Dendritic cell treated with granulocyte-macrophage colony-stimulating factor and Interleukin-4, amounts not matched to agents 40 ng/mL and 50 ng/mL, for 4 days (primary cell): Measurements from ENCODE around the gene TMEM63A.

Experiments
- H3K27ac Mint-ChIP-seq: one replicate; pipeline ENCODE4 v1.8.0; 2022; ENCODE audit warnings: mild to moderate bottlenecking, mixed read lengths
- H3K27me3 Mint-ChIP-seq: one replicate; pipeline ENCODE4 v1.8.0; 2022; ENCODE audit warnings: mild to moderate bottlenecking, mixed read lengths
- H3K36me3 Mint-ChIP-seq: one replicate; pipeline ENCODE4 v1.8.0; 2022; ENCODE audit warnings: low read depth, mixed read lengths
- H3K4me1 Mint-ChIP-seq: one replicate; pipeline ENCODE4 v1.8.0; 2022; ENCODE audit warnings: low read depth, mixed read lengths
- H3K4me3 Mint-ChIP-seq: one replicate; pipeline ENCODE4 v1.8.0; 2022; ENCODE audit warnings: mild to moderate bottlenecking, moderate library complexity, mixed read lengths
- H3K9me3 Mint-ChIP-seq: one replicate; pipeline ENCODE4 v1.8.0; 2022; ENCODE audit warnings: mixed read lengths
- intact Hi-C: fragments of 100-400 bp; cut with micrococcal nuclease; formaldehyde crosslinking; loops from one replicate; pipeline ENCODE4 v1.15.0; 2022

Gene TMEM63A

DNA sequence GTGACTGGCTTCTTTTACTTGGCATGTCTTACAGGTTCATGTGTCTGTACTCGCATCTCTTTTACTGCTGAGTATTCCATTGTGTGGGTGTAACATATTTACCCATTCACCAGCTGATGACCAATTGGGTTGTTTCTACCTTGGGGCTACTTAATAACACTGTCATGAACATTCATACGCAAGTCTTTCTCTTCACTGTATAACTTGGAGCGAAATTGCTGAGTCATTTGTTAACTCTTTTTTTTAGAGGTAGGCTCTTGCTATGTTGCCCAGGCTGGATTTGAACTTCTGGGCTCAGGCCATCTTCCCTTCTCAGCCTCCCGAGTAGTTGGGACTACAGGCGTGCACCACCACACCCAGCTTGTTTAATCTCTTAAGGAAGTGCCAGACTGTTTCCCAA, 35.4 kb upstream of the TMEM63A start:
- no peaks in the 10 kb centered on the region for H3K27me3 Mint-ChIP-seq
- H3K27ac Mint-ChIP-seq = no peak overlapping the region
- H3K36me3 Mint-ChIP-seq = peaks cover 83% of the 10 kb centered on the region
- H3K4me3 Mint-ChIP-seq = no peak overlapping the region
- no peaks in the 10 kb centered on the region for H3K9me3 Mint-ChIP-seq
- H3K4me1 Mint-ChIP-seq = peaks cover 33% of the 10 kb centered on the region
- intact Hi-C loops = loop anchor here (10.0 kb wide), 2 partner anchors 57 to 143 kb away; partner anchors contain the start of gene SRP9

GRCh38 chr1:225917101-225917500, 34.9 kb upstream of the TMEM63A start:
- no peak overlapping the region for H3K4me3 Mint-ChIP-seq
- H3K36me3 Mint-ChIP-seq = peaks cover 80% of the 10 kb centered on the region
- intact Hi-C loops = loop anchor here (10.0 kb wide), 2 partner anchors 58 to 142 kb away; partner anchors contain the start of gene SRP9
- peaks cover 28% of the 10 kb centered on the region for H3K4me1 Mint-ChIP-seq
- H3K27ac Mint-ChIP-seq = no peak overlapping the region
- no peaks in the 10 kb centered on the region for H3K27me3 Mint-ChIP-seq
- no peaks in the 10 kb centered on the region for H3K9me3 Mint-ChIP-seq

DNA sequence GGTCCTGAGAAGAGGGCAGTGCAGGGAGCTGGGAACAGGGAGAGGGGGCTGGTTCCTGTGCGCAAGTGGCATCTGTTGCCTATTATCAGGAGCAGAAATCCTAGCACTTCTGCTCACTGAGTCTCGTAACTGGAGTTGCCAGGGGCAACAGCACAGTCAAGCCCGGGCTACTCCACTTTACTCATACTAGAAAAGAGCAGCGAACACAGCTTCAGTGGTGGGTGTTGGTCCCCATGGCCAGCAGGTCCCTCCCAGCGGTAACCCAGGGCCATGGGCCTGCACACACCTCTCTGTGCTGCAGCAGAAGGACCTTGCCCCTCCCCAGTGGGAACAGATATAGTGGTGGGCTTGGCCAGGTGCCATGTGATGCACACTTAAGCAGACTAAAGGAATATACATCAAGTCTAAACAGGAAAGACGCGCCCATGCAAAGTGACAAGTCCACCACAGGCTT, 33.4 kb upstream of the TMEM63A start:
- no peak overlapping the region for H3K27ac Mint-ChIP-seq
- no peaks in the 10 kb centered on the region for H3K9me3 Mint-ChIP-seq
- intact Hi-C loops = loop anchor here (10.0 kb wide), 2 partner anchors 59 to 141 kb away; partner anchors contain the start of gene SRP9
- peaks cover 13% of the 10 kb centered on the region for H3K4me1 Mint-ChIP-seq
- H3K27me3 Mint-ChIP-seq = peaks cover 4% of the 10 kb centered on the region
- H3K4me3 Mint-ChIP-seq = no peak overlapping the region
- peaks cover 64% of the 10 kb centered on the region for H3K36me3 Mint-ChIP-seq

- Mint-ChIP-seq H3K4me1 (peaks cover 7% of the 10 kb centered on the region), H3K27ac (no peak overlapping the region), H3K36me3 (peaks cover 58% of the 10 kb centered on the region), H3K4me3 (no peak overlapping the region), H3K27me3 (peaks cover 4% of the 10 kb centered on the region), H3K9me3 (no peaks in the 10 kb centered on the region)
- intact Hi-C loops = loop anchor here (10.0 kb wide), 2 partner anchors 60 to 140 kb away; partner anchors contain the start of gene SRP9
Measured at GRCh38 chr1:225914947-225915346, 32.8 kb upstream of the TMEM63A start.

GRCh38 chr1:225914391-225914790, 32.2 kb upstream of the TMEM63A start:
- H3K9me3 Mint-ChIP-seq = no peaks in the 10 kb centered on the region
- no peak overlapping the region for H3K27ac Mint-ChIP-seq
- H3K4me3 Mint-ChIP-seq = no peak overlapping the region
- peaks cover 4% of the 10 kb centered on the region for H3K27me3 Mint-ChIP-seq
- H3K4me1 Mint-ChIP-seq = peaks cover 1% of the 10 kb centered on the region
- H3K36me3 Mint-ChIP-seq = peaks cover 53% of the 10 kb centered on the region
- intact Hi-C loops = loop anchor here (10.0 kb wide), 2 partner anchors 60 to 140 kb away; partner anchors contain the start of gene SRP9

- Mint-ChIP-seq H3K4me1 (no peaks in the 10 kb centered on the region), H3K9me3 (no peaks in the 10 kb centered on the region), H3K4me3 (no peak overlapping the region), H3K27ac (no peak overlapping the region), H3K27me3 (peaks cover 4% of the 10 kb centered on the region), H3K36me3 (peaks cover 23% of the 10 kb centered on the region)
- intact Hi-C loops = loop anchor here (1.0 to 10.0 kb wide), 3 partner anchors 63 to 436 kb away; partner anchors contain the start of gene SRP9
Measured at GRCh38 chr1:225911191-225912130, 29.3 kb upstream of the TMEM63A start.

DNA sequence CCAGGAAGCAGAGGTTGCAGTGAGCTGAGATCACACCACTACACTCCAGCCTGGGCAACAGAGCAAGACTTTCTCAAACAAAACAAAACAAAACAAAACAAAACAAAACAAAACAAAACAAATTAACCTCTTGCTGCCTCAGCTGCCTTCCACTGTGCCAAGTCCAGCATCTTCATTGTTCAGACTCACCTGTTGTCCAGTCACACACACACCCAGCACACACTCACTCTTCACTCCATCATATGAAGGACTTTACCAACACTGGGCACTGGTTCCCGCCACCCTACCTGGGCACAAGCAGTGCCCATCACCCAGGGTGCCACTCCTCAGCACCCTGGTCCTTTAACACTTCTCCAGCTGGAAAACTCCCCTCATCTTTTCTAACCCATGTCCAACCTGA, 27.3 kb upstream of the TMEM63A start:
- H3K4me1 Mint-ChIP-seq = no peaks in the 10 kb centered on the region
- no peaks in the 10 kb centered on the region for H3K9me3 Mint-ChIP-seq
- no peak overlapping the region for H3K4me3 Mint-ChIP-seq
- no peak overlapping the region for H3K27ac Mint-ChIP-seq
- peaks cover 5% of the 10 kb centered on the region for H3K36me3 Mint-ChIP-seq
- H3K27me3 Mint-ChIP-seq = peaks cover 4% of the 10 kb centered on the region
- intact Hi-C loops = no loop called here

GRCh38 chr1:225908773-225909172, 26.6 kb upstream of the TMEM63A start:
- intact Hi-C loops = no loop called here
- Mint-ChIP-seq H3K36me3 (peaks cover 5% of the 10 kb centered on the region), H3K27ac (no peak overlapping the region), H3K4me3 (no peak overlapping the region), H3K4me1 (no peaks in the 10 kb centered on the region), H3K9me3 (no peaks in the 10 kb centered on the region), H3K27me3 (peaks cover 4% of the 10 kb centered on the region)

GRCh38 chr1:225908013-225908640, 25.9 kb upstream of the TMEM63A start:
- H3K4me3 Mint-ChIP-seq = no peak overlapping the region
- H3K4me1 Mint-ChIP-seq = no peaks in the 10 kb centered on the region
- no peaks in the 10 kb centered on the region for H3K9me3 Mint-ChIP-seq
- intact Hi-C loops = no loop called here
- peaks cover 4% of the 10 kb centered on the region for H3K27me3 Mint-ChIP-seq
- no peak overlapping the region for H3K27ac Mint-ChIP-seq
- H3K36me3 Mint-ChIP-seq = peaks cover 5% of the 10 kb centered on the region

GRCh38 chr1:225907341-225907740, 25.2 kb upstream of the TMEM63A start:
- no peaks in the 10 kb centered on the region for H3K4me1 Mint-ChIP-seq
- no peaks in the 10 kb centered on the region for H3K36me3 Mint-ChIP-seq
- no peaks in the 10 kb centered on the region for H3K9me3 Mint-ChIP-seq
- no peak overlapping the region for H3K27ac Mint-ChIP-seq
- intact Hi-C loops = no loop called here
- peaks cover 4% of the 10 kb centered on the region for H3K27me3 Mint-ChIP-seq
- H3K4me3 Mint-ChIP-seq = no peak overlapping the region

- no peak overlapping the region for H3K27ac Mint-ChIP-seq
- no peaks in the 10 kb centered on the region for H3K4me1 Mint-ChIP-seq
- peaks cover under 1% of the 10 kb centered on the region for H3K27me3 Mint-ChIP-seq
- H3K9me3 Mint-ChIP-seq = no peaks in the 10 kb centered on the region
- H3K4me3 Mint-ChIP-seq = no peak overlapping the region
- H3K36me3 Mint-ChIP-seq = no peaks in the 10 kb centered on the region
- intact Hi-C loops = no loop called here
Measured at GRCh38 chr1:225906467-225906866, 24.3 kb upstream of the TMEM63A start.

DNA sequence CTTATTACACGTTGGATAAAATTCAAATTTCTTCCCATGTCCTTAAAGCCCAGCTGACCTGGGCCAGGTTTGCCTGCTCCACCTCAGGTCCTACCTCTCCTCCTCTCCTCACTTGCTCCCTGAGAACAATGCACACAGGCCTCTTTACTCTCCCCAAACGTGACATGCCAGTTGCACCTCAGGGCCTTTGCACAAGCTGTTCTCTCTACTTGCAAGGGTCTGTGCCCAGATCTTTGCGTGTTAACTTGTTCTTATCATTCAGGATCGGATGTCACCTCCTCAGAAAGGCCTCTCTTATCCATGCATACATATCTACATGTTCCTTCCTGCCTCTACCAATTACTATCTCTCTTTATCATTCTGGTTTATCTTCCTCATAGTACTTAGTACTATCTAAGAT, 21.4 kb upstream of the TMEM63A start:
- Mint-ChIP-seq H3K9me3 (no peaks in the 10 kb centered on the region), H3K27ac (no peak overlapping the region), H3K4me3 (no peak overlapping the region), H3K36me3 (no peaks in the 10 kb centered on the region), H3K4me1 (no peaks in the 10 kb centered on the region), H3K27me3 (no peaks in the 10 kb centered on the region)
- intact Hi-C loops = loop anchor here (5.0 kb wide), 1 partner anchor 421 kb away; no protein-coding TSS in a partner anchor

GRCh38 chr1:225899044-225899925, 17.1 kb upstream of the TMEM63A start:
- no peak overlapping the region for H3K27ac Mint-ChIP-seq
- H3K27me3 Mint-ChIP-seq = no peaks in the 10 kb centered on the region
- H3K4me1 Mint-ChIP-seq = peaks cover 7% of the 10 kb centered on the region
- H3K36me3 Mint-ChIP-seq = no peaks in the 10 kb centered on the region
- no peaks in the 10 kb centered on the region for H3K9me3 Mint-ChIP-seq
- H3K4me3 Mint-ChIP-seq = no peak overlapping the region
- intact Hi-C loops = no loop called here
